Type B pancreatic cell (in vitro differentiated cells): Measurements from ENCODE around the gene SPG7. TPM values are rescaled to one million over a fixed set of nuclear protein-coding genes. Genes with fewer than 3 reads are reported as not detected.

ENCODE experiments used
- DNase-seq: peaks from one replicate; pipeline ENCODE4 v3.0.0; 2021; ENCODE audit warnings: mixed read lengths; ENCODE audit not compliant: unreplicated experiment; ENCODE audit errors: extremely low spot score
- H3K27ac Mint-ChIP-seq: 2 replicates; pipeline ENCODE4 v1.8.0; 2021; ENCODE audit warnings: mild to moderate bottlenecking, mixed read lengths
- H3K27me3 Mint-ChIP-seq: 2 replicates; pipeline ENCODE4 v1.8.0; 2021; ENCODE audit warnings: mixed read lengths
- H3K36me3 Mint-ChIP-seq: 2 replicates; pipeline ENCODE4 v1.8.0; 2021; ENCODE audit warnings: mixed read lengths
- H3K4me1 Mint-ChIP-seq: one replicate; pipeline ENCODE4 v1.8.0; 2021; ENCODE audit warnings: mixed read lengths; ENCODE audit not compliant: unreplicated experiment
- H3K4me3 Mint-ChIP-seq: 2 replicates; pipeline ENCODE4 v1.8.0; 2021; ENCODE audit warnings: mild to moderate bottlenecking, mixed read lengths
- H3K9me3 Mint-ChIP-seq: 2 replicates; pipeline ENCODE4 v1.8.0; 2021; ENCODE audit warnings: mixed read lengths
- total RNA-seq: library from RNA; stranded (reverse); gene quantifications from 2 replicates; pipeline ENCODE4 v1.2.1, GENCODE V29; 2021; ENCODE audit warnings: low replicate concordance
- TF ChIP-seq, protein P1 (sequence below): fragments of 200-600 bp; sonication (generic); conservative IDR thresholded peaks from 2 replicates; pipeline ENCODE4 v1.5.0; 2021; ENCODE audit warnings: antibody characterized with exemption, mild to moderate bottlenecking

The SPG7 gene
- total RNA-seq, 1 donor from 2014 or later, result 129 TPM

DNA sequence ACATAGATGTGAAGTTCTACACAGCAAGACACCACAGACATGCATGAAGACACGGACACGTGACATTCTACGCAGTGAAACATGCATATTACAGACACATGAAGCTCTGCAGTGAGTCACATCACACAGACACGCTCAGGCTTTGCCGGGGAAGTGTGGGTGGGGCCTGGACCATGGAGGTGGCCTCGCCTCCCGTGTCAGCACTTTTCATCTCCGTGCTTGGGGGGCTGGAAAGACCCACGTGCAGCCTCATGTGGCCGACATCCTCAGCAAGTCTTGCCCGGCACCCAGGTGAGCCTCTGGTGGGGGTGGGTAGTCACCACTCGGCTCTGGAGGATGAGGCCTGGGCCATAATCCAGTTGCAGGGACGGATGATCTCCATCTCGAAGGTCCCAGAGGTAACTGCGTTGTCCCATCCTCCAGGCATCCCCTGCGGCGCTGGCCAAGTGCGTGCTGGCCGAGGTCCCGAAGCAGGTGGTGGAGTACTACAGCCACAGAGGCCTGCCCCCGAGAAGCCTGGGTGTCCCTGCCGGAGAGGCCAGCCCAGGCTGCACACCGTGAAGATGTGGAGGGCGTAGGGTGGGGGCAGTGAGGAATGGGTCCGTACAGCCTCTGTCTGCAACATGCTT lies 88.0 kb downstream of the SPG7 start:
- TF ChIP-seq, protein P1, sequence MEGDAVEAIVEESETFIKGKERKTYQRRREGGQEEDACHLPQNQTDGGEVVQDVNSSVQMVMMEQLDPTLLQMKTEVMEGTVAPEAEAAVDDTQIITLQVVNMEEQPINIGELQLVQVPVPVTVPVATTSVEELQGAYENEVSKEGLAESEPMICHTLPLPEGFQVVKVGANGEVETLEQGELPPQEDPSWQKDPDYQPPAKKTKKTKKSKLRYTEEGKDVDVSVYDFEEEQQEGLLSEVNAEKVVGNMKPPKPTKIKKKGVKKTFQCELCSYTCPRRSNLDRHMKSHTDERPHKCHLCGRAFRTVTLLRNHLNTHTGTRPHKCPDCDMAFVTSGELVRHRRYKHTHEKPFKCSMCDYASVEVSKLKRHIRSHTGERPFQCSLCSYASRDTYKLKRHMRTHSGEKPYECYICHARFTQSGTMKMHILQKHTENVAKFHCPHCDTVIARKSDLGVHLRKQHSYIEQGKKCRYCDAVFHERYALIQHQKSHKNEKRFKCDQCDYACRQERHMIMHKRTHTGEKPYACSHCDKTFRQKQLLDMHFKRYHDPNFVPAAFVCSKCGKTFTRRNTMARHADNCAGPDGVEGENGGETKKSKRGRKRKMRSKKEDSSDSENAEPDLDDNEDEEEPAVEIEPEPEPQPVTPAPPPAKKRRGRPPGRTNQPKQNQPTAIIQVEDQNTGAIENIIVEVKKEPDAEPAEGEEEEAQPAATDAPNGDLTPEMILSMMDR, result no peak
- Mint-ChIP-seq H3K36me3 (no peaks in the 10 kb centered on the region), H3K27ac (no peak overlapping the region)

DNA sequence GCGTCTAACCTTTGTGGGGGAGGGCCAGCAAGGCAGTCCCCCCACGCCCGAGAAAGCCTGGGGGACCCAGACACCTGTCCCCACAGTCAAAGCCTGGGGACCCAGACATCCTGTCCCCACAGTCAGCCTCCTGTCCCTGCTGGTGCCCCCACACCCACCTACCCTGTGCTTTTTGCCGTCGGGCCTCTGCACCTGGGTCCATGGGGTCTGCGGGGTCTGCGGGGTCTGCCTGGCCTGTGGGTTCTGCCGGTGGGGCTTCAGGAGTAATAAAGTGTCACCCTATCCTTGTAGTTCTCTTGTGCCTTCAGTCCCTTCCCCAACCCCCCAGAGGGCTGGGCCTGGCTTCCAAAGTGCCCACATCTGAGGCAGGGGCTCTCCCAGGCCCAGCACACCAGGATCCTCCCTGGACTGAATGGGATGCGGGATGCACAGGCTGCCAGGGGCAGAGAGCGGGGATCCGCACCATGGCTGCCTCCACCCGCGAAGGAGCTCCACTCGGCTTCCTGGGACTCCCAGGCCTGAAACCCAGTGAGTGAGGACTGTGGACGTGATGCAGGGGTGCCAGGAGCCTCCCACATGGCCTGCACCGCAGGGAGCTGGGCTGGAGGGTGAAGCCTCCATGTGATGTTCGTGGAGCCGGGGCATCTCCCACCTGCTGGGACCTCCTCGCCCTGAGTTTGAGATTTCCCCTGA lies 88.9 kb downstream of the SPG7 start:
- Mint-ChIP-seq H3K36me3 (no peaks in the 10 kb centered on the region), H3K27me3 (no peaks in the 10 kb centered on the region), H3K4me3 (no peak overlapping the region), H3K4me1 (no peaks in the 10 kb centered on the region), H3K9me3 (no peaks in the 10 kb centered on the region), H3K27ac (no peak overlapping the region)
- TF ChIP-seq, protein P1, result no peak
- no peak for DNase-seq

More for the DNA sequence above, 88.0 kb downstream of the SPG7 start:
- Mint-ChIP-seq H3K4me3 (no peak overlapping the region), H3K9me3 (no peaks in the 10 kb centered on the region), H3K4me1 (no peaks in the 10 kb centered on the region), H3K27me3 (no peaks in the 10 kb centered on the region)
- DNase-seq, result no peak

DNA sequence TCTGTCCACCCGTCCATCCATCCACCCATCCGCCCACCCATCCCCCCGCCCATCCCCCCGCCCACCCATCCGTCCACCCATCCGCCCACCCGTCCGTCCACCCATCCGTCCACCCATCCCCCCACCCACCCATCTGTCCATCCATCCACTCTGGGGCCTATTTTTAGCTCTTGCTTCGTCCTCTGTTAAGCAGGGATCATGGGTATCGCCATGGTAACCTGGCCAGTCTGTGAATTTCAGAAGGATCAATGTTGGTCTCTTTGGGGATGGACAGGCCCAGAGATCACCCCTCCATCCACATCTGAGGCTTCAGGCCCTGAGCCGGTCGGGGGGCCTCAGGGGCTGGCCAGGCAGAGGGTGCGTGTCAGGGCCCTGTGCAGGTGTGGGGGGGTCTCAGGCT lies 90.0 kb downstream of the SPG7 start:
- Mint-ChIP-seq H3K36me3 (no peaks in the 10 kb centered on the region), H3K4me3 (no peak overlapping the region), H3K27me3 (peaks cover 4% of the 10 kb centered on the region), H3K4me1 (peaks cover 5% of the 10 kb centered on the region), H3K27ac (no peak overlapping the region), H3K9me3 (no peaks in the 10 kb centered on the region)
- DNase-seq, result no peak
- TF ChIP-seq, protein P1, result no peak

DNA sequence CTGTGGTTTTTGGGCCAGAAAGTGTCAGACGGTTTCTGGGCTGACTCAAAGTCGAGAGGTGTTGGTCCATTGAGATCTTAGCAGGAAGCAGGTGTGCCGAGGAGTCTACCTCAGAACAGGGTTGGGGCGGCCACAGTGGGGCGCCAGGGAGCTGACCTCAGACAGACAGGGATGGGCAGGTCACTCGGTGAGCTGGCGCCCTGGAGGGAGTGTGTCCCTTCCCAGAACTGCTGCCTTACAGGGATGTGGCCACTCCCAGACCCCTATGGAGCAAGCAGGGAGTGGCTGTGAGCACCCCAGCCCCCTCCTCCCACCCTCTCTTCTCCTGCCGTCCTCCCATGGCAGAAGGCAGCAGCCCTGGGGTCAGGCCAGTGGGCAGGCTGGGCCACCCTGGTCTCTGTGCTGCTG lies 91.3 kb downstream of the SPG7 start:
- Mint-ChIP-seq H3K27me3 (peaks cover 4% of the 10 kb centered on the region), H3K36me3 (no peaks in the 10 kb centered on the region), H3K4me1 (peaks cover 5% of the 10 kb centered on the region), H3K4me3 (no peak overlapping the region), H3K27ac (no peak overlapping the region), H3K9me3 (no peaks in the 10 kb centered on the region)
- DNase-seq, result no peak
- TF ChIP-seq, protein P1, result peak; percentile 48

DNA sequence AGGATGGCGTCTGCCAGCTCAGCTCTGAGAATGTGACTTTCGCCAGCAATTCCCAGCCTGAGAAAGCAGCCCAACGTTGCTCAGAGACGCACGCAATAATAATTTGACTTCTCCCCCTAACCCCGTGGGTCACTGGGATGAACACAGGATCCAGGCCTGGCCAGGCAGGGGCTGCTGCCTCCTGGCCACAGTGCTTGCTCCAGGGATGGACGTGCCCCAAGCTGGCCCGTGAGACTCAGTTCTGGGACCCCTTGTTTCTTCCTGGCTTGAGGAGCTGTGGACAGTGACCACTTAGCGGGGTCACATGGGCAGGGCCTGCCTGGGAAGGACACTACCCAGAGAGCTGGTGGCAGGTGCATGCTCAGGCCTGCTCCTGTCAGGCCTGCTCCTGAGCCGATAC lies 91.7 kb downstream of the SPG7 start:
- Mint-ChIP-seq H3K9me3 (no peaks in the 10 kb centered on the region), H3K27me3 (peaks cover 4% of the 10 kb centered on the region), H3K4me1 (peaks cover 5% of the 10 kb centered on the region), H3K27ac (no peak overlapping the region), H3K36me3 (no peaks in the 10 kb centered on the region), H3K4me3 (no peak overlapping the region)
- no peak for DNase-seq
- TF ChIP-seq, protein P1, result no peak
